GM23338 (cell line): ENCODE measurements around the gene PTPRF. TPM values are rescaled to one million over a fixed set of nuclear protein-coding genes. Genes with fewer than 3 reads are reported as not detected.

Experiments
- ATAC-seq: fragments of 200-7000 bp; cut with Tn5 transposase; 3 replicates; pipeline ENCODE4 v1.9.1; 2020
- DNase-seq: peaks from one replicate; pipeline ENCODE4 v3.0.0-alpha.2; 2015; ENCODE audit warnings: low spot score
- H2AFZ ChIP-seq: fragments of 200-600 bp; sonication (generic); 2 replicates; pipeline ENCODE4 v1.8.0; 2016; ENCODE audit warnings: antibody characterized with exemption, mild to moderate bottlenecking, moderate library complexity
- H3F3A ChIP-seq: fragments of 200-600 bp; sonication (generic); replicated peaks from 2 replicates; pipeline ENCODE4 v1.8.0; 2017; ENCODE audit warnings: antibody characterized with exemption, mixed run types, low read depth
- H3K27ac ChIP-seq: fragments of 200-600 bp; sonication (generic); 2 replicates; pipeline ENCODE4 v1.6.1; 2016; ENCODE audit warnings: low read depth
- H3K27me3 ChIP-seq: fragments of 200-600 bp; sonication (generic); 2 replicates; pipeline ENCODE4 v1.8.0; 2016; ENCODE audit warnings: mild to moderate bottlenecking, mixed run types, moderate library complexity; ENCODE audit not compliant: insufficient read depth
- H3K36me3 ChIP-seq: fragments of 200-600 bp; sonication (generic); 2 replicates; pipeline ENCODE4 v1.8.0; 2016; ENCODE audit warnings: mild to moderate bottlenecking; ENCODE audit not compliant: insufficient read depth
- H3K4me1 ChIP-seq: fragments of 200-600 bp; sonication (generic); 2 replicates; pipeline ENCODE4 v1.8.0; 2016; ENCODE audit warnings: mild to moderate bottlenecking, moderate library complexity; ENCODE audit not compliant: insufficient read depth
- H3K4me2 ChIP-seq: fragments of 200-600 bp; sonication (generic); 2 replicates; pipeline ENCODE4 v1.7.1; 2017; ENCODE audit warnings: mixed run types
- H3K4me3 ChIP-seq: fragments of 200-600 bp; sonication (generic); 2 replicates; pipeline ENCODE4 v1.6.1; 2016; ENCODE audit warnings: mixed run types
- H3K79me2 ChIP-seq: fragments of 200-600 bp; sonication (generic); replicated peaks from 2 replicates; pipeline ENCODE4 v1.8.0; 2017; ENCODE audit warnings: mild to moderate bottlenecking; ENCODE audit not compliant: insufficient read depth
- H3K9me2 ChIP-seq: fragments of 200-600 bp; sonication (generic); 2 replicates; pipeline ENCODE4 v1.8.0; 2017; ENCODE audit not compliant: insufficient read depth
- H4K20me1 ChIP-seq: fragments of 200-600 bp; sonication (generic); replicated peaks from 2 replicates; pipeline ENCODE4 v1.8.0; 2017; ENCODE audit warnings: mild to moderate bottlenecking; ENCODE audit not compliant: insufficient read depth
- H3K27ac Mint-ChIP-seq: 2 replicates; pipeline ENCODE4 v1.8.0; 2020; ENCODE audit warnings: inconsistent platforms, mild to moderate bottlenecking, moderate library complexity, mixed read lengths
- H3K27me3 Mint-ChIP-seq: 3 replicates; pipeline ENCODE4 v1.8.0; 2022; ENCODE audit warnings: low read depth, mild to moderate bottlenecking, moderate library complexity, mixed read lengths, inconsistent platforms; ENCODE audit not compliant: insufficient read depth, poor library complexity
- H3K36me3 Mint-ChIP-seq: 3 replicates; pipeline ENCODE4 v1.8.0; 2021; ENCODE audit warnings: low read depth, mild to moderate bottlenecking, inconsistent platforms, moderate library complexity, mixed read lengths
- H3K4me1 Mint-ChIP-seq: 3 replicates; pipeline ENCODE4 v1.8.0; 2020; ENCODE audit warnings: mild to moderate bottlenecking, inconsistent platforms, mixed read lengths
- H3K4me3 Mint-ChIP-seq: 3 replicates; pipeline ENCODE4 v1.8.0; 2021; ENCODE audit warnings: moderate library complexity, mild to moderate bottlenecking, inconsistent platforms, mixed read lengths
- H3K9me3 Mint-ChIP-seq: 3 replicates; pipeline ENCODE4 v1.8.0; 2020; ENCODE audit warnings: moderate library complexity, mild to moderate bottlenecking, inconsistent platforms, mixed read lengths
- CREB1 ChIP-seq: fragments of 250-450 bp; sonication (Bioruptor Pico); IDR thresholded peaks from 2 replicates; pipeline ENCODE4 v1.5.0; 2020; ENCODE audit warnings: low read depth, mild to moderate bottlenecking, moderate library complexity
- CTCF ChIP-seq, 2 experiments: fragments of 200-600 bp in 1 of 2; sonication (generic) in 1 of 2; conservative IDR thresholded peaks; 2 replicates each; pipeline versions ENCODE4 v1.5.1 to v1.6.1; 2016 to 2017; ENCODE audit warnings: antibody characterized with exemption in 2 of 2, low read depth in 2 of 2, mild to moderate bottlenecking in 2 of 2, moderate library complexity in 1 of 2
- ETS1 ChIP-seq: IDR thresholded peaks from 2 replicates; pipeline ENCODE4 v1.6.1; 2016; ENCODE audit warnings: antibody characterized with exemption
- EZH2 ChIP-seq: fragments of 200-600 bp; sonication (generic); IDR thresholded peaks from one replicate; pipeline ENCODE4 v1.8.0; 2017; ENCODE audit warnings: antibody characterized with exemption, mild to moderate bottlenecking, low read depth; ENCODE audit not compliant: unreplicated experiment
- EZH2phosphoT487 ChIP-seq: fragments of 200-600 bp; sonication (generic); IDR thresholded peaks from one replicate; pipeline ENCODE4 v1.8.1; 2018; ENCODE audit warnings: antibody characterized with exemption; ENCODE audit not compliant: unreplicated experiment
- JUNB ChIP-seq: IDR thresholded peaks from one replicate; pipeline ENCODE4 v1.6.1; 2016; ENCODE audit warnings: antibody characterized with exemption; ENCODE audit not compliant: unreplicated experiment
- NANOG ChIP-seq: IDR thresholded peaks from 2 replicates; pipeline ENCODE4 v1.6.1; 2016; ENCODE audit warnings: antibody characterized with exemption, borderline replicate concordance
- POLR2AphosphoS5 ChIP-seq: IDR thresholded peaks from 2 replicates; pipeline ENCODE4 v1.6.1; 2016; ENCODE audit warnings: antibody characterized with exemption, low read depth
- REST ChIP-seq: IDR thresholded peaks from one replicate; pipeline ENCODE4 v1.6.1; 2018; ENCODE audit warnings: antibody characterized with exemption; ENCODE audit not compliant: unreplicated experiment
- STAT1 ChIP-seq: IDR thresholded peaks from one replicate; pipeline ENCODE4 v1.6.1; 2016; ENCODE audit warnings: antibody characterized with exemption; ENCODE audit not compliant: unreplicated experiment
- ZNF114 ChIP-seq: fragments of 250-450 bp; sonication (Bioruptor Pico); IDR thresholded peaks from 2 replicates; pipeline ENCODE4 v1.5.0; 2020; ENCODE audit warnings: mild to moderate bottlenecking, moderate library complexity
- ZNF331 ChIP-seq: fragments of 250-450 bp; sonication (Bioruptor Pico); IDR thresholded peaks from 2 replicates; pipeline ENCODE4 v1.5.0; 2020; ENCODE audit warnings: low read depth, mild to moderate bottlenecking, moderate library complexity
- ZNF462 ChIP-seq: fragments of 250-450 bp; sonication (Bioruptor Pico); IDR thresholded peaks from 2 replicates; pipeline ENCODE4 v1.5.0; 2020; ENCODE audit warnings: mild to moderate bottlenecking, moderate library complexity
- polyA plus RNA-seq: library from polyadenylated mRNA; unstranded; fragments of >200 nt; fragmentation: Nextera tagmentation; extraction: Ambion mirVana; gene quantifications from 2 replicates; pipeline ENCODE4 v1.2.1, GENCODE V29; 2016
- total RNA-seq: library from RNA; depleted of rRNA; stranded (reverse); fragments of >200 nt; shearing (Covaris generic); gene quantifications from 2 replicates; pipeline ENCODE4 v1.2.3, GENCODE V29; 2014

PTPRF gene
- total and polyA plus RNA-seq, 2 experiments from 2014 or later = 52.4 to 173 TPM

- no peak overlapping the region for H2AFZ ChIP-seq
- H3K36me3 Mint-ChIP-seq = peaks cover 65% of the 10 kb centered on the region
Observed at GRCh38 chr1:43620956-43621355, 90.3 kb downstream of the PTPRF start.

More at GRCh38 chr1:43620956-43621355, 90.3 kb downstream of the PTPRF start:
- Histone ChIP-seq H3K9me2 (no peaks in the 10 kb centered on the region), H3K79me2 (no peaks in the 10 kb centered on the region), H3K4me2 (no peak overlapping the region), H3K4me1 (no peaks in the 10 kb centered on the region), H3K4me3 (no peak overlapping the region), H3K27me3 (no peaks in the 10 kb centered on the region), H3K27ac (no peak overlapping the region), H3K36me3 (peaks cover 13% of the 10 kb centered on the region; the same call in 1 of the 2 replicates), H4K20me1 (peaks cover 4% of the 10 kb centered on the region; the same call in 1 of the 2 replicates), H3F3A (no peaks in the 10 kb centered on the region)
- ATAC-seq (no peak), DNase-seq (no peak)
- no peak for TF ChIP-seq ZNF114 (CRISPR knock-in tag)
- TF ChIP-seq POLR2AphosphoS5 = no peak
- no peak for TF ChIP-seq NANOG
- TF ChIP-seq ETS1 = no peak
- no peak for TF ChIP-seq EZH2phosphoT487
- no peak for TF ChIP-seq STAT1
- no peak for TF ChIP-seq CTCF (conservative IDR thresholded peaks at IDR 0.05; ENCODE audit: low read depth in 2 of 2)
- no peak for TF ChIP-seq JUNB
- no peak for TF ChIP-seq EZH2
- TF ChIP-seq ZNF462 (CRISPR knock-in tag) = no peak
- no peak for TF ChIP-seq REST
- TF ChIP-seq ZNF331 (CRISPR knock-in tag) = no peak
- TF ChIP-seq CREB1 (CRISPR knock-in tag) = no peak
- no peaks in the 10 kb centered on the region for H3K9me3 Mint-ChIP-seq
- no peaks in the 10 kb centered on the region for H3K4me1 Mint-ChIP-seq
- H3K4me3 Mint-ChIP-seq = no peak overlapping the region
- peaks cover 7% of the 10 kb centered on the region for H3K27me3 Mint-ChIP-seq
- H3K27ac Mint-ChIP-seq = no peak overlapping the region
